Skin of body (tissue), 2 donors: ENCODE measurements around the gene ZNF334. TPM values are rescaled to one million over a fixed set of nuclear protein-coding genes. Genes with fewer than 3 reads are reported as not detected.

Source experiments
- DNase-seq: peaks from one replicate; lab custom pipeline; 2025; lab: John Stamatoyannopoulos, UW
- total RNA-seq: library from RNA; depleted of rRNA; stranded (reverse); fragments of >200 nt; gene quantifications from one replicate; pipeline ENCODE4 v1.2.3, GENCODE V29; 2014

The ZNF334 gene
- 7.6 TPM for total RNA-seq

- peak; percentile 6 for DNase-seq
Measured at GRCh38 chr20:46512943-46513844, at the start of gene ZNF334. TSS of gene ZNF334 (minus strand) at chr20:46513559. CDS start at chr20:46512102, 1,457 bp downstream.

- DNase-seq, result peak; percentile 91
Measured at GRCh38 chr20:46562373-46563169, 49.2 kb upstream of the ZNF334 start.

- DNase-seq, result no peak
Measured at GRCh38 chr20:46562009-46562372, 48.6 kb upstream of the ZNF334 start.

GRCh38 chr20:46559685-46560440 is 46.5 kb upstream of the ZNF334 start:
- no peak for DNase-seq

GRCh38 chr20:46559001-46559400 is 45.6 kb upstream of the ZNF334 start:
- no peak for DNase-seq

GRCh38 chr20:46558511-46558959 is 45.2 kb upstream of the ZNF334 start:
- no peak for DNase-seq

- DNase-seq, result no peak
Measured at GRCh38 chr20:46557231-46557956, 44.0 kb upstream of the ZNF334 start.

- DNase-seq, result no peak
Measured at GRCh38 chr20:46555370-46555956, 42.1 kb upstream of the ZNF334 start.

GRCh38 chr20:46554828-46555227 is 41.5 kb upstream of the ZNF334 start:
- no peak for DNase-seq

- no peak for DNase-seq
Measured at GRCh38 chr20:46553926-46554325, 40.6 kb upstream of the ZNF334 start.

- no peak for DNase-seq
Measured at GRCh38 chr20:46552460-46553420, 39.4 kb upstream of the ZNF334 start.

GRCh38 chr20:46551522-46552381 is 38.4 kb upstream of the ZNF334 start:
- DNase-seq, result no peak

- DNase-seq, result no peak
Measured at GRCh38 chr20:46550461-46550860, 37.1 kb upstream of the ZNF334 start, which contains the start of gene OCSTAMP. TSS of gene OCSTAMP (minus strand) at chr20:46550654. CDS start at chr20:46550560, 94 bp downstream.

GRCh38 chr20:46549188-46549972 is 36.0 kb upstream of the ZNF334 start:
- no peak for DNase-seq

GRCh38 chr20:46548688-46549087 is 35.3 kb upstream of the ZNF334 start:
- DNase-seq, result no peak

- DNase-seq, result no peak
Measured at GRCh38 chr20:46547995-46548394, 34.6 kb upstream of the ZNF334 start.

GRCh38 chr20:46546936-46547335 is 33.6 kb upstream of the ZNF334 start:
- DNase-seq, result no peak
